NOMO-1 treated with DMSO at 0.1 percent for 48 hours (cell line): ENCODE measurements around the gene XYLT2.

ENCODE experiments used
- DNase-seq: peaks from one replicate; lab custom pipeline; 2025; ENCODE audit not compliant: unreplicated experiment; lab: John Stamatoyannopoulos, UW

Gene XYLT2

DNA sequence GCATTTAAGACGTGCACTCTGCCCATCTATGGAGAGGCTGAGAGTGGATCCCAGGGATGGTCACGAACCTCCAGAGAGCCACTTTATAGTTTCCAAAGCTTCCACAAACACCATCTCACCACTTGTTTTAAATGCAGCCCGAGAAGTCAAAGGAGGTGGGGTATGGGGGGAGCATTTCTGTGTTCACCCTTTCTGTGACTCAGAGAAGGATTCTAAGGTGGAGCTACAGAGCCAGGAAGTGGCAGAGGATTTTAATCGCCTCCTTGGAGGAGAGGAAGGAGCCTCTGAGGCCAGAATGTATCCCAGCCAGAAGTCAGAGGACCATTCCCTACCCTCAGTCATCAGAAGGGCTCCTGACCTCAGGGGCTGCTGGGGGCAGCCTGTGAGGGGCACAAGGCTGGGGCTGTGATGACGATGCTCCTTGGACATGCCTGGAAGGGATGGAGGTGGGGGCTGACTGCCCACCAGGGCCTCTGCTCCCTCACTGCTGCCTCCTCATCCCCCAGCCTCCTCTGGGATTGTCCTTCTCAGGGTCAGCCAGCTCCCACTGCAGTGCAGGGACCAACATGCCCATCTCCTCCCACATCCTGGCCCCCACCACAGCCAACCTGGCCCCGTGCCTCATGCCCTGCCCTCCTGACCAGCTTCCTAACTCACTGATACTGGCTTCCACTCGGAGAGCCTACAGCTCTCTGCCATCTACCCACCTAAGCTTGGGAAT is 2.8 kb downstream of the XYLT2 start:
- no peak for DNase-seq

- DNase-seq = no peak
Observed at GRCh38 chr17:50349243-50349600, 3.3 kb downstream of the XYLT2 start.

DNA sequence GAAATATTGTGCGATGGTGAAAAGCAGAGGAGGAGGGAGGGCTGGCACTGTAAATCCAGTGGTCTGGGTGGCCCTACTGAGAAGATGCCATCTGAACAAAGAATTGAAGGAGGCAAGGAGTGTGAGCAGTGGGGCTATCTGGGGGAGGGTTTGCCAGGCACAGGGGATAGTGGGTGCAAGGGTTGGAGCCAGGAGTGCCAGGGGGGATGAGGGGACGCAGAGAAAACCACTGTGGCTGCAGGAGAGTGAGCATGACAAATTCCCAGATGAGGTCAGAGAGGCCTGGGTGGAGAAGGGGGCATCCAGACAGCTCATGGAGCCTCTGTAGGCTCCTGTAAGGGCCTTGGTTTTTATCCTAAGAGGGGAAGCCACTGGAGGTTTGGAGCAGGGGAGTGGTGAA is 4.8 kb downstream of the XYLT2 start:
- DNase-seq = no peak

DNA sequence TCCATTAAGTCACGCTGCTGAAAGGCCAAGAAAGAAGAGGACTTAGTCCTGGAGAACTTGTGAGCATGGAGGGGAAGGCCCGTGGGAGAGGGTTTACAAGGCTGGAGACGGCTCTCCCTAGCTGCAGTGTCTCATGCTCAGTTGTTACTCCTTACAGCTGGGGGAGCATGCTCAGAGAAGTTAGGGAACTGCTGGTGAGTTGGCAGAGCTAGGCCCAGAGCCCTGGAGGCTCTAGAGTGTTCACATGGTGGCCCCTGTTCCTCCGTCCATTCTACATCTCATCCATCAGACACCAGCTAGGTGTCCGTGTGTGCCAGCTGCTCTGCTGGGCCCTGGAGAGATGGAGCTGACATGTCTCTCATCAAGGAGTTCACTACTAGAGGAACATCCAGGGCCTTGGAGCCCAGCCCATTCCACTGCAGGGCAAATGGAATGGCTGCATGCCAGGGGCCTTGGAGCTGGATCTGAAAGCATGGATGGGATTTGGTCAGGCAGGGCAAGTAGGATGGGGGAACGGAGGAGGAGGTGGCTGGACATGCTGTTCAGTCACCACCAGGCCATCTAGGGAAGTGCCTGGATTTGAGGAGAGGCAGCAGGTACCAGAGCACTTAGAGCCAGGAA is 6.3 kb downstream of the XYLT2 start:
- DNase-seq = no peak

DNA sequence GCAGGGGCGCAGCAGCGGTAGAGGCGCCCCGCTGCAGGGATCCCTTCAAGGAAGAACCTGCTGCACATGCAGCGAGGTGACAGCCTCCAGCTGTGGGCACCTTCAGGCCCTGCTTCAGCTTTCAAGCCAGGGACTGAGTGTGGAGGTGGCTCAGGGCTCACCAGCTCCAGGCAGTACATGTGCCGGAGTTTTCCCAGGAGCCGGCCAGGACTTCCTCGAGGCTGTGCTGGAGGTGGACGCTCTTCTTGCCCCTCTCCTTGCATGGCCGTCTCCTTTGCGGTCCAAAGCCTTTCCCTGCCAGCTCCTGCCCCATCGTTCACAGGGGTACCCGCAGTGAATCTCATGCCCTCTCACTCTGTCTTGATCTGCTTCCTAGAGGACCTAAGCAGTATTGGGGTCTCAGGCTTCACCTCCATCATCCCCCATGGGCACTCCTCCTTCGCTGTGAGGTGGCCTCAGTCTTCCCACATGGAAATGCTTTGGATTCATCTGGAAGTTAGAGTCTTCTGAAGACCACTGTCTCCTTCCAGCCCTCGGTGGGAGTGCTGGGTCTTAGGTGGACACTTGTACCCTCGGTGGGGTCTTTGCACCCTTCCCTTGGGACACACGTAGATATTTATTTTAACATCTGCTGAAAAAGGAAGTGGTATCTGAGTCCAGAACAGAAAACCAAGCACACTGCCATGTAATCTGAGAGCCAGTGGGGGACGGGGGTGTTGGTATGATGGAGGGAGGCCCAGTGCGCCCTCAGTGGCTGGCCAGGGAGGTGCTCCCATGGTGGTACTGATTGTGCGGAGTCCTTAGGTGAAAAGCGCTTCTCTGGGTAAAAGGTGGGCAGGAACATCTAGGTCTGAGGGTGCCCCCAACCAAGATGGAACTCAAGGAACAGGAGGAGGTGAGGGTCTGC is 7.0 kb downstream of the XYLT2 start:
- no peak for DNase-seq

GRCh38 chr17:50353600-50354195 is 7.8 kb downstream of the XYLT2 start:
- DNase-seq = no peak

GRCh38 chr17:50354198-50354597 is 8.3 kb downstream of the XYLT2 start:
- DNase-seq = no peak

- DNase-seq = no peak
Observed at GRCh38 chr17:50354776-50355175, 8.8 kb downstream of the XYLT2 start.

DNA sequence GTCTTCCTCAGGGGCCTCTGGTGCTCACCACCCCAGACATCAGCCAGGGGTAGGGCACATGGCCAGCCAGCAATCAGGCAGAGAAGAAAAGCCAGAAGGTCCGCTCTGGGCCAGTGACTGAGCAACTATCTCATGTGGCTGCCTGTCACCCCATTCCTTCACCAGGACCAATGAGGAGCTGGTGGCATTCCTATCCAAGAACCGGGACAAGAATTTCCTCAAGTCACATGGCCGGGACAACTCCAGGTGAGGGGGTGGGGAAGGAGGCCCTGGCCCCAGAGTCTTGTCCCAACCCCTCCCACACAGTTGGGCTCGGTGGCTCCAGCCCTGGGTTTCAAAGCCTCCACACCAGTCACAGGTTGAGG is 9.4 kb downstream of the XYLT2 start:
- no peak for DNase-seq

DNA sequence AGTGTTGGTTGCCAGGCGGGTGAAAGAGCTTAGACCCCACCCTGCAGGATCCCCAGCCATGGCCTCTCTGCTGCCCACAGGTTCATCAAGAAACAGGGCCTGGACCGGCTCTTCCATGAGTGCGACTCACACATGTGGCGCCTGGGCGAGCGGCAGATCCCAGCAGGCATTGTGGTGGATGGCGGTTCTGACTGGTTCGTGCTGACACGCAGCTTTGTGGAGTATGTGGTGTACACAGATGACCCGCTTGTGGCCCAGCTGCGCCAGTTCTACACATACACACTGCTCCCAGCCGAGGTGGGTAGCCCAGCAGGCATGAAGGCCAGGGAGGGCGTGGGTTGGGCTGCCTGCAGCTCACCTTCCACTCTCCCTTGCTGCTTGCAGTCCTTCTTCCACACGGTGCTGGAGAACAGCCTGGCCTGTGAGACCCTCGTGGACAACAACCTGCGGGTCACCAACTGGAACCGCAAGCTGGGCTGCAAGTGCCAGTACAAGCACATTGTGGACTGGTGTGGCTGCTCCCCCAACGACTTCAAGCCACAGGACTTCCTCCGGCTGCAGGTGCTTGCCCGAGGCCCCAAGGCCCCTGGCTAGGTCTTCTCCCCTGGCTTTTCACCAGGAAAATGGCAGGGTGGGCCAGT is 9.9 kb downstream of the XYLT2 start:
- no peak for DNase-seq

GRCh38 chr17:50356418-50356817 is 10.5 kb downstream of the XYLT2 start:
- no peak for DNase-seq

DNA sequence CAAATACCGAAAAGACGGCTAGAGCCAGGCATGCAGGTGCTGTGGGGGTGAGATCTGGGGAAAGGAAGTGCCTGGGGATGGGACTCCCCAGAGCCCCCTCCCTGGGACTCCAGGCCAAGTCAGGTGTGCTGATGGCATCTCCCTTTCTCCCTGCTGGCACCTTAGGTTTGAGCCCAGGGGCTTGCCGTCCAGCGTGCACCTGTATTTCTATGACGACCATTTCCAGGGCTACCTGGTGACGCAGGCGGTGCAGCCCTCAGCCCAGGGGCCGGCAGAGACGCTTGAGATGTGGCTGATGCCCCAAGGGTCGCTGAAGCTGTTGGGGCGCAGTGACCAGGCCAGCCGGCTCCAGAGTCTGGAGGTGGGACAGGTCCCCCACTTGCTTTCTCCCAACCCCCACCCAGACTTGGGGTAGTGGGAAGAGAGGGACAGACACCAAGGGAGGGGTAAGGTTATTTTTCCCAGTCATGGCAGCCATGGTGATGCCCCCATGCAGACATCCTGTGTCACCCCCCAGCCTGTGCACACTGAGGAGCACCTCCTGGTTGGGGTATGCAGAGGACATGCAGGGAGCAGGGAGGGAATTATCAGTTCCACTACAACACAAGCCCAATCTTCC is 11.1 kb downstream of the XYLT2 start:
- no peak for DNase-seq

- DNase-seq = no peak
Observed at GRCh38 chr17:50358177-50358576, 12.3 kb downstream of the XYLT2 start.

DNA sequence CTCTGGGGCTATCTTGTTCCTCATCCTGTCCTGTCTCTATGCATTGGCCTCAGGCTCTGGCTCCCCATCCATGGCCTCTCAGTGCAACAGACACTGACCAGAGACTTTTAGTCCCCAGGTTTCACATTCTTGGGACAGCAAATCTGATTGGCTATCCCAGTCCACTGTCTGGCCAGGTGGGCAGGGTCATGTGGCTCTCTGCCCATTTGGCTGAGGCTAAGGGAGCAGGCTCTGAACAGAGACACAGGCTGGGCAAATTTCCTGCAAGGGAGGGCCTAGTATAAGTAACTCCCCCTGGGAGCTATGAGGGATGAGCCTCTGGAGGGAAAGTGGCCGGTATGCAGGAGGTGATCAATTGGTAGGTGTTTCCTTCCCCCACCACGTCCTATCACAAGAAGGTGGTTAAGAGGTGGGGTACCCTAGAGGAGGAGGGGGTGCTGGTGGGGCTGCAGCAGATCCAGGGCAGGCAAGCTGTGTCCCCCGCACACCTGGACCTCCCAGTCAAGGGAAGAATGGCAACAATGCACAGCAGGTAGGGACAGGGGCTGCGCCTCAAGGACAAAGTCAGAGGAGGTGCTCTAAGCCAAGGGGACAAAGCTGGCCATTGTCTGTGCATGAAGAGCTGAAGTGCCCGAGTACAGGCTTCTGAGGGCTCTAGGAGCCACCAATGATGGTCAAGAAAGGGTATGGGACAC is 13.2 kb downstream of the XYLT2 start:
- no peak for DNase-seq

- no peak for DNase-seq
Observed at GRCh38 chr17:50359998-50360461, 14.1 kb downstream of the XYLT2 start.

GRCh38 chr17:50360486-50361115 is 14.7 kb downstream of the XYLT2 start:
- DNase-seq = no peak

GRCh38 chr17:50361561-50362480 is 15.9 kb downstream of the XYLT2 start:
- DNase-seq = peak; percentile 69

DNA sequence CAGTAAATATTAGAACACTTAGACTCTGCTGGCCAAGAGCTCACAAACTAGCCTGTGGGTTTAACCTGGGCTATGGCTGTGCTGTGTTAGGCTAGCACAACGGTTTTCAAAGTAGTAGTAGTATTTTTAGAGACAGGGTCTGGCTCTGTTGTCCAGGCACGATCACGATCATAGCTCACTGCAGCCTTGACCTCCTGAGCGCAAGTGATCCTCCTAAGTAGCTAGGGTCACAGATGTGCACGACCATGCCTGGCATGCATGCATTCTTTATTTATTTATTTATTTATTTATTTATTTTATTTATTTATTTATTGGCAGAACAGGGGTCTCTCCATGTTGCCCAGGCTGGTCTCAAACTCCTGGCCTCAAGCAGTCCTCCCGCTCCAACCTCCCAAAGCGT is 16.7 kb downstream of the XYLT2 start:
- DNase-seq = no peak
